Breast epithelium (tissue), 4 donors: ENCODE measurements around the gene LAMB4. TPM values are rescaled to one million over a fixed set of nuclear protein-coding genes. Genes with fewer than 3 reads are reported as not detected.

Source experiments
- DNase-seq, 2 donors: peaks; one replicate each; pipeline ENCODE4 v3.0.0-alpha.2; 2019; ENCODE audit warnings: low spot score in 2 of 2
- H3K27ac ChIP-seq, 2 donors: fragments of 200-600 bp; sonication (generic) in 1 of 2; one replicate each; pipeline ENCODE4 v1.5.1; 2016 to 2019; ENCODE audit warnings: mild to moderate bottlenecking in 1 of 2
- H3K27me3 ChIP-seq, 2 donors: fragments of 200-600 bp; sonication (generic) in 1 of 2; one replicate each; pipeline versions ENCODE4 v1.5.1 to v1.6.0; 2017 to 2019; ENCODE audit warnings: control low read depth in 1 of 2, mild to moderate bottlenecking in 1 of 2
- H3K36me3 ChIP-seq: fragments of 200-600 bp; one replicate; pipeline ENCODE4 v1.5.1; 2019
- H3K4me1 ChIP-seq, 2 donors: fragments of 200-600 bp; sonication (generic); one replicate each; pipeline ENCODE4 v1.5.1; 2016 to 2019; ENCODE audit warnings: control low read depth in 1 of 2
- H3K4me3 ChIP-seq, 3 donors: fragments of 200-600 bp; sonication (generic); 1 replicate in 2 of 3; 2 replicates in 1 of 3; pipeline ENCODE4 v1.5.1; 2016 to 2019; ENCODE audit warnings: mild to moderate bottlenecking in 3 of 3, moderate library complexity in 2 of 3
- H3K9me3 ChIP-seq, 2 donors: fragments of 200-600 bp; sonication (generic) in 1 of 2; one replicate each; pipeline ENCODE4 v1.5.1; 2016 to 2019; ENCODE audit warnings: control low read depth in 1 of 2
- POLR2A ChIP-seq: fragments of 450-650 bp; IDR thresholded peaks from one replicate; pipeline ENCODE4 v1.6.1; 2016; ENCODE audit warnings: antibody characterized with exemption, mild to moderate bottlenecking, moderate library complexity
- POLR2AphosphoS5 ChIP-seq, 3 donors: sonication (generic); formaldehyde crosslinking; IDR thresholded peaks; one replicate each; pipeline ENCODE4 v1.6.1; 2017; ENCODE audit warnings: antibody characterized with exemption in 3 of 3
- intact Hi-C: fragments of 100-400 bp; cut with DNase I; formaldehyde crosslinking; loops from one replicate; pipeline ENCODE4 v1.15.1; 2023; ENCODE audit warnings: low total_unique reads
- total RNA-seq, 3 donors: library from RNA; depleted of rRNA; stranded (reverse); fragments of >200 nt; gene quantifications; one replicate each; pipeline ENCODE4 v1.1.0, GENCODE V29; 2016
- TF ChIP-seq, protein P1 (sequence below), 3 donors: fragments of 450-650 bp; IDR thresholded peaks; one replicate each; pipeline ENCODE4 v1.5.1; 2016 to 2017; ENCODE audit warnings: antibody characterized with exemption in 3 of 3, mild to moderate bottlenecking in 3 of 3, moderate library complexity in 3 of 3

LAMB4 gene
- total RNA-seq, 3 donors from 2014 or later: 0.29 to 0.98 (median 0.48) TPM

DNA sequence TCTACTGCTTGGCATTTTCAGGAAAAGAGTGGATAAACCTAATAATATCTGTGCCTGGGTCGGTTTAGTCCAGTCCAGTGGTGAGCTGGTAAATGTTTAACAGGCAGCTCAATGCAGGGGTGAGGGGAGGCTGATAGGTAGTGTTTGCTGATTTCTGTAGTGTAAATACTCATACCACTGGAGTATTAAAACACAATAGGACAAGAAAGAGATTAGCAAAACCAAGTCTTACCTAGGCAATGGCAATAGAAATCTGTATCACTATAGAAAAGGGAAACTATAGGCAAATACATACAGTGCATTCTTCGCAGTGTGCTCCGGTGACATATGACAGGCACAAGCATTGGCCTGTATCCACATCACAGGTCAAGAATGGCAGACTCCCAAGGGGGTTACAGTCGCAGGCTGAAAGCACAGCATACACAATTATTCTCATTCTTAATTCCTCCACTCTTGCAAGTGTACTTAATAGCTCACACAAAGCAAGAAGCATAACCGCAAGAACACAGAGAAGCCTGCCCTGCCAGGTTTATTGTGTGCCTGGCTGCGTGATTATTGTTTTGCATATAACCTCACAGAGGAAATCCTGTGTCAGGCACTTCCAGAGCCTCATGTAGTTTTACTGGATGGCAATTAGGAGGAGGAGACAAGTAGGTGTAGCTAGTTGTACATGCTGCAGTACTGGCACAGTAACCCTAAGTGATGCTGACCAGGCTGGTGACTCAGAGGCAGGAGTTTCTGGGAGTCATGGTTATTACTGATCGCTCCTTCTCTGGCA, 35.0 kb downstream of the LAMB4 start:
- Histone ChIP-seq H3K27me3 (no peaks in the 10 kb centered on the region), H3K4me1 (peaks cover 0 to 4% of the 10 kb centered on the region in 2 donors), H3K9me3 (no peaks in the 10 kb centered on the region), H3K36me3 (no peaks in the 10 kb centered on the region), H3K4me3 (no peak overlapping the region), H3K27ac (peak overlapping the region; percentile 57 to 81)
- intact Hi-C loops: no loop called here
- peak in 1 of 2 donors; percentile 35 for DNase-seq
- TF ChIP-seq POLR2AphosphoS5 (IDR thresholded peaks at IDR 0.05): peak in 1 of 3 donors; percentile 33
- no peak for TF ChIP-seq POLR2A

DNA sequence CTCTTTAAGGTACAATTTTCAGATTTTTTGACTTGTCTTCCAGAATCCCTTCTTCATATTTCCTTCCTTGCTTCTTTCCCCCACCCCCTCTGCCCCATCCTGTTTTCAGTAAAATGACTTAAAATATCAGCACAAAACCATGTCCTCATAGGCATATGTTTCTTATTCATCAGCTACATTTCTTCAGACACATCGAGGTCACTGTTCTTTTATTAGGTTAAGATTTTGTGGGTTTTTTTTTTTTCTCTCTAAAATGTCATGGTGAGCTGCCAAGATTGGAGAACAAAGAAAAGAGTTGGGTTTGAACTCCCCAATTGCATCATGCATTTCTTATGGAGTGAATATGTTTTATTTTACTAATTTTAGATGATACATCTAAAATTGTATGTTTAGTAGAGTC, 35.8 kb downstream of the LAMB4 start:
- Histone ChIP-seq H3K9me3 (no peaks in the 10 kb centered on the region), H3K27me3 (no peaks in the 10 kb centered on the region), H3K36me3 (no peaks in the 10 kb centered on the region), H3K4me3 (no peak overlapping the region), H3K27ac (peak overlapping the region; percentile 58 to 81), H3K4me1 (peaks cover 0 to 4% of the 10 kb centered on the region in 2 donors)
- TF ChIP-seq POLR2AphosphoS5 (IDR thresholded peaks at IDR 0.05): no peak
- no peak for TF ChIP-seq POLR2A
- TF ChIP-seq, protein P1, sequence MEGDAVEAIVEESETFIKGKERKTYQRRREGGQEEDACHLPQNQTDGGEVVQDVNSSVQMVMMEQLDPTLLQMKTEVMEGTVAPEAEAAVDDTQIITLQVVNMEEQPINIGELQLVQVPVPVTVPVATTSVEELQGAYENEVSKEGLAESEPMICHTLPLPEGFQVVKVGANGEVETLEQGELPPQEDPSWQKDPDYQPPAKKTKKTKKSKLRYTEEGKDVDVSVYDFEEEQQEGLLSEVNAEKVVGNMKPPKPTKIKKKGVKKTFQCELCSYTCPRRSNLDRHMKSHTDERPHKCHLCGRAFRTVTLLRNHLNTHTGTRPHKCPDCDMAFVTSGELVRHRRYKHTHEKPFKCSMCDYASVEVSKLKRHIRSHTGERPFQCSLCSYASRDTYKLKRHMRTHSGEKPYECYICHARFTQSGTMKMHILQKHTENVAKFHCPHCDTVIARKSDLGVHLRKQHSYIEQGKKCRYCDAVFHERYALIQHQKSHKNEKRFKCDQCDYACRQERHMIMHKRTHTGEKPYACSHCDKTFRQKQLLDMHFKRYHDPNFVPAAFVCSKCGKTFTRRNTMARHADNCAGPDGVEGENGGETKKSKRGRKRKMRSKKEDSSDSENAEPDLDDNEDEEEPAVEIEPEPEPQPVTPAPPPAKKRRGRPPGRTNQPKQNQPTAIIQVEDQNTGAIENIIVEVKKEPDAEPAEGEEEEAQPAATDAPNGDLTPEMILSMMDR (IDR thresholded peaks at IDR 0.05): no peak
- intact Hi-C loops: no loop called here
- DNase-seq: no peak

DNA sequence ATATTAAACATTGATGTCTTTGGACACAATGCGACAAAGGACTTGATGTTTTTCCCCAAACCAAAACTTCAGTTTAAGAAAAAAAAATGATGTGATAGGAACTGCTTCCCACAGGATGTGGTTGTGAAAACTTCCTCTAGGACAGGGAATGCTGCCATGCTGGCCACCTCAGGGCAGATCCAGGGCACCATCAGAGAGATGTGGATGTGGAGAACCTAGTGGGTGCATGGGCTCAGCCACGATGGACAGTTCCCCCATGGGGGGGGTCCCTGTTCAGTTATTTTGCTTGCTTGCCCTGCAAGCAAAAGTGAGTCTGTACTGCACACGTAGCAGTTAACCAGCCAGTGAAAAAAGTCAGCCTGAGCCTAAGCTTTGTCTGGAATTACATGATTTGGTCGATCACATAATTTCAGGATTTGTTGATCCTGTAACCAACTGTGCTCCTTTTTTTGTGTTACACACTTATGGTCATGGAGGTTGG, 36.3 kb downstream of the LAMB4 start:
- intact Hi-C loops: no loop called here

DNA sequence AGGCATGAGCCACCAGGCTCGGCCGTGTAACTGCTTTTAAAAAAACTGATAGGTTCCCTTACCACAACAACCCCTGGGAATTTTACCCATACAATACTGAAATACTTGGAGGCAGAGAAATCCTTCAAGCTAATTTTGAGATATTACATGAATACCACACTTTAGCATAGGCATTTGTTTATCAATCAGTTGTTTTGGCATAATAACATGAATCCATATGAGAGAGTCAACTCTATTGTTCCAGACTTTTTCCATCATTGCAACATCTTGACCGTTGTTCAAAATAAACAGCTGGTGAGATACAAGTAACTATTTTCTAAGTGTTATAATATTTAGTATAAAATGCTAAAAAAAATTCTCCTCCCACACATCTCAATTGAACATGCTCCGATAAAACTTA, 36.8 kb downstream of the LAMB4 start:
- DNase-seq: no peak
- TF ChIP-seq, protein P1 (IDR thresholded peaks at IDR 0.05): no peak
- TF ChIP-seq POLR2AphosphoS5 (IDR thresholded peaks at IDR 0.05) (no peak), POLR2A (no peak)
- no peak overlapping the region for H3K4me3 ChIP-seq
- H3K9me3 ChIP-seq: no peaks in the 10 kb centered on the region
- intact Hi-C loops: no loop called here
- peaks cover 0 to 4% of the 10 kb centered on the region in 2 donors for H3K4me1 ChIP-seq
- peak overlapping the region; percentile 47 to 82 for H3K27ac ChIP-seq
- no peaks in the 10 kb centered on the region for H3K27me3 ChIP-seq
- H3K36me3 ChIP-seq: no peaks in the 10 kb centered on the region

More for the DNA sequence above, 36.3 kb downstream of the LAMB4 start:
- H3K27me3 ChIP-seq: no peaks in the 10 kb centered on the region
- DNase-seq: no peak
- H3K36me3 ChIP-seq: no peaks in the 10 kb centered on the region
- peaks cover 0 to 4% of the 10 kb centered on the region in 2 donors for H3K4me1 ChIP-seq
- peak overlapping the region; percentile 58 to 78 for H3K27ac ChIP-seq
- no peaks in the 10 kb centered on the region for H3K9me3 ChIP-seq
- TF ChIP-seq POLR2A (no peak), POLR2AphosphoS5 (IDR thresholded peaks at IDR 0.05) (no peak)
- TF ChIP-seq, protein P1 (IDR thresholded peaks at IDR 0.05): no peak
- peak overlapping the region in 1 of 3 donors; percentile 26 for H3K4me3 ChIP-seq

DNA sequence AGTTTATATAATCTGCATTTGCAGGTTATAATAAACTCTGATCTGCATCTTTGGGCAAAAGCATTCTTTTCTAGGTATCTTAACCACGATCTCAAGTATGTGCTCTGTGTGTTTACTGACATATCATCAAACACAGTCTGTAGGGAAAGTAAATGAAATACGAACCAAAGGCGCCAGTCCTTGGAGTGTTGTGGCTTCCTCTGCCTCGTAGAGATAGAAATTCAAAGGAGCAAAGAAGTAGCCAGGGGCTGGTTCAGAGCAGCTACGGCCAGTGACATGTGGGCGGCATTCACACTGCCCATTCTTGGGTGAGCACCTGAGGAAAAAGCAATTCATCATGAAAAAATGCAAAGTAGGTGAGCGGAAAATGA, 38.7 kb downstream of the LAMB4 start:
- intact Hi-C loops: no loop called here
- DNase-seq: no peak
- Histone ChIP-seq H3K4me3 (no peak overlapping the region), H3K27me3 (no peaks in the 10 kb centered on the region), H3K27ac (no peak overlapping the region), H3K4me1 (peaks cover 0 to 4% of the 10 kb centered on the region in 2 donors), H3K9me3 (no peaks in the 10 kb centered on the region), H3K36me3 (no peaks in the 10 kb centered on the region)
- TF ChIP-seq POLR2A: no peak

DNA sequence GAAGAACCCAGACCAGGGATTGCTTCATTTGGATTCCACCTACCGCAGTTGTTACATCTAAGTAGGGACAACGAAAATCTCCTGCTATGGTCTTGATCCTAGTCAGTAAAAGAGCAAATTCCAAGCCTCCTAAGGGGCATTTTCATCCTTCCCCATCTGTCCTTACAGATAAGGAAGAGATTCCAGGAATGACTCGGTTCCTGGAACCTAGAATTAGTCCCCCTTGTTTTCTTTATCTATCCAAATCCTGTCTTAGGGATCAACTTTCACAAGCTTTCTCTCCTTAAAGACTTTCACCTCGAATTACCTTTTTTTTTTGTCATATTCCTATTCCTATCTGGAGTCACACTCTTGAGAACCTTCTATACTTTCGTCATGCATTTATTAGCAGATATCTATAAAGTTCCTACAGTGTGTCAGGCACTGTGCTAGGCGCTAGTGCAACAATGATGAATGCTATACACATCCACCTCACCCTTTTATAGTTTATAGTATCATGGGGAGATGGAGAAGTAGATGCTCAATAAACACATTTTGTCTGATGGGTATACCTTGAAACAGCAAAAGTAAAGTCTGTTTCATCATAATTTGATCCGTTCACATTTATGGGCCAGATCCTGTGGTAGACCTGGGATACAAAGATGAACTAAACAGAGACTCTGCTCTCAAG, 39.2 kb downstream of the LAMB4 start:
- Histone ChIP-seq H3K27ac (no peak overlapping the region), H3K9me3 (no peaks in the 10 kb centered on the region), H3K4me3 (no peak overlapping the region), H3K36me3 (no peaks in the 10 kb centered on the region), H3K27me3 (no peaks in the 10 kb centered on the region), H3K4me1 (peaks cover 0 to 4% of the 10 kb centered on the region in 2 donors)
- TF ChIP-seq, protein P1 (IDR thresholded peaks at IDR 0.05): no peak
- TF ChIP-seq POLR2AphosphoS5 (IDR thresholded peaks at IDR 0.05) (no peak), POLR2A (no peak)
- no peak for DNase-seq
- intact Hi-C loops: no loop called here
